ENCODE measurements around the gene ERC2.

ERC2 gene

GRCh38 chr3:55647670-55648069 lies 820.6 kb downstream of the ERC2 start:
- DNase-seq (ENCODE audit: low spot score) = peak; percentile 74

GRCh38 chr3:55647063-55647462 lies 821.2 kb downstream of the ERC2 start:
- DNase-seq (ENCODE audit: low spot score) = peak; percentile 32

GRCh38 chr3:55646121-55646520 lies 822.1 kb downstream of the ERC2 start:
- no peak for DNase-seq (ENCODE audit: low spot score)

- DNase-seq (ENCODE audit: low spot score) = no peak
Measured at GRCh38 chr3:55645422-55645821, 822.8 kb downstream of the ERC2 start.

- DNase-seq (ENCODE audit: low spot score) = no peak
Measured at GRCh38 chr3:55643283-55643682, 825.0 kb downstream of the ERC2 start.

- DNase-seq (ENCODE audit: low spot score) = no peak
Measured at GRCh38 chr3:55641964-55642363, 826.3 kb downstream of the ERC2 start.

- no peak for DNase-seq (ENCODE audit: low spot score)
Measured at GRCh38 chr3:55639896-55640765, 828.1 kb downstream of the ERC2 start.

GRCh38 chr3:55639143-55639542 lies 829.1 kb downstream of the ERC2 start:
- DNase-seq (ENCODE audit: low spot score) = no peak

GRCh38 chr3:55637906-55638638 lies 830.2 kb downstream of the ERC2 start:
- DNase-seq (ENCODE audit: low spot score) = no peak

- DNase-seq (ENCODE audit: low spot score) = no peak
Measured at GRCh38 chr3:55636300-55637195, 831.7 kb downstream of the ERC2 start.

GRCh38 chr3:55634345-55634744 lies 833.9 kb downstream of the ERC2 start:
- no peak for DNase-seq (ENCODE audit: low spot score)

GRCh38 chr3:55633333-55633732 lies 834.9 kb downstream of the ERC2 start:
- no peak for DNase-seq (ENCODE audit: low spot score)

GRCh38 chr3:55631766-55632331 lies 836.4 kb downstream of the ERC2 start:
- no peak for DNase-seq (ENCODE audit: low spot score)

- DNase-seq (ENCODE audit: low spot score) = no peak
Measured at GRCh38 chr3:55630921-55631299, 837.4 kb downstream of the ERC2 start.

- no peak for DNase-seq (ENCODE audit: low spot score)
Measured at GRCh38 chr3:55630280-55630920, 837.9 kb downstream of the ERC2 start.

GRCh38 chr3:55629432-55629831 lies 838.8 kb downstream of the ERC2 start:
- no peak for DNase-seq (ENCODE audit: low spot score)

GRCh38 chr3:55626279-55626665 lies 842.0 kb downstream of the ERC2 start:
- DNase-seq (ENCODE audit: low spot score) = no peak

- DNase-seq (ENCODE audit: low spot score) = no peak
Measured at GRCh38 chr3:55624238-55624637, 844.0 kb downstream of the ERC2 start.

- no peak for DNase-seq (ENCODE audit: low spot score)
Measured at GRCh38 chr3:55623786-55624185, 844.5 kb downstream of the ERC2 start.

- DNase-seq (ENCODE audit: low spot score) = no peak
Measured at GRCh38 chr3:55622733-55623132, 845.5 kb downstream of the ERC2 start.

GRCh38 chr3:55622116-55622515 lies 846.2 kb downstream of the ERC2 start:
- no peak for DNase-seq (ENCODE audit: low spot score)

Data from SK-N-DZ (cell line).